HEK293 (cell line): ENCODE data around the gene DMD.

Source experiments
- CTCF ChIA-PET: fragments of 350-600 bp; formaldehyde crosslinking; extraction: SDS; loops from one replicate; lab custom pipeline; 2021; ENCODE audit warnings: antibody characterized with exemption; lab: Yijun Ruan, JAX
- POLR2A ChIA-PET: fragments of 300-600 bp; formaldehyde crosslinking; extraction: SDS; loops from one replicate; lab custom pipeline; 2020; ENCODE audit warnings: antibody characterized with exemption, inconsistent platforms; lab: Yijun Ruan, JAX
- H3K27ac ChIP-seq: fragments of 200-500 bp; sonication (Bioruptor generic); 2 replicates; pipeline ENCODE4 v1.5.1; 2014; ENCODE audit warnings: low read depth, low read length, control low read depth, inconsistent platforms; ENCODE audit errors: extremely low read depth
- H3K36me3 ChIP-seq, 2 experiments: fragments of 200-500 bp in 1 of 2; sonication (Bioruptor generic) in 1 of 2; 1 replicate in 1 of 2; 2 replicates in 1 of 2; pipeline ENCODE4 v1.5.1; 2014 to 2017; ENCODE audit warnings: inconsistent platforms in 2 of 2, low read length in 2 of 2; ENCODE audit not compliant: control insufficient read depth in 2 of 2, insufficient read depth in 1 of 2
- H3K4me1 ChIP-seq: fragments of 200-500 bp; sonication (Bioruptor generic); 2 replicates; pipeline ENCODE4 v1.5.1; 2014; ENCODE audit warnings: mild to moderate bottlenecking, low read length, inconsistent platforms; ENCODE audit not compliant: control insufficient read depth, insufficient read depth
- H3K4me3 ChIP-seq: 2 replicates; pipeline ENCODE4 v1.5.1; 2011; ENCODE audit warnings: low read depth, mild to moderate bottlenecking, control low read depth, low read length, moderate library complexity
- H3K9me3 ChIP-seq: fragments of 200-500 bp; sonication (Bioruptor generic); 2 replicates; pipeline ENCODE4 v1.5.1; 2014; ENCODE audit warnings: low read depth, low read length, inconsistent platforms; ENCODE audit not compliant: control insufficient read depth, insufficient read depth
- ZBTB8A ChIP-seq: fragments of 450-650 bp; formaldehyde crosslinking; IDR thresholded peaks from 2 replicates; pipeline ENCODE4 v1.5.1; 2016; ENCODE audit warnings: missing biosample characterization, missing genetic modification characterization
- ZNF157 ChIP-seq: fragments of 450-650 bp; formaldehyde crosslinking; IDR thresholded peaks from 2 replicates; pipeline ENCODE4 v1.5.1; 2016; ENCODE audit warnings: missing biosample characterization, missing genetic modification characterization
- ZNF19 ChIP-seq: fragments of 450-650 bp; formaldehyde crosslinking; IDR thresholded peaks from 2 replicates; pipeline ENCODE4; 2016; ENCODE audit warnings: missing biosample characterization, missing genetic modification characterization, low read depth
- ZNF2 ChIP-seq: fragments of 450-650 bp; formaldehyde crosslinking; IDR thresholded peaks from 2 replicates; pipeline ENCODE4 v1.5.1; 2016; ENCODE audit warnings: missing biosample characterization, missing genetic modification characterization
- ZNF670 ChIP-seq: fragments of 450-650 bp; formaldehyde crosslinking; IDR thresholded peaks from 2 replicates; pipeline ENCODE4 v1.5.1; 2016; ENCODE audit warnings: missing biosample characterization, missing genetic modification characterization, low read depth
- ZNF768 ChIP-seq: fragments of 450-650 bp; formaldehyde crosslinking; IDR thresholded peaks from 2 replicates; pipeline ENCODE4 v1.5.1; 2018; ENCODE audit warnings: missing biosample characterization, mild to moderate bottlenecking, missing genetic modification characterization
- ZNF791 ChIP-seq: fragments of 450-650 bp; formaldehyde crosslinking; IDR thresholded peaks from 2 replicates; pipeline ENCODE4 v1.5.1; 2016; ENCODE audit warnings: missing biosample characterization, missing genetic modification characterization
- TF ChIP-seq, protein P1 (sequence below): fragments of 450-650 bp; formaldehyde crosslinking; IDR thresholded peaks from 2 replicates; pipeline ENCODE4 v1.5.1; 2016; ENCODE audit warnings: missing biosample characterization, missing genetic modification characterization
- TF ChIP-seq, protein P2 (sequence below): fragments of 450-650 bp; formaldehyde crosslinking; IDR thresholded peaks from 2 replicates; pipeline ENCODE4 v1.5.1; 2016; ENCODE audit warnings: missing biosample characterization, missing genetic modification characterization
- TF ChIP-seq, protein P3 (sequence below): fragments of 450-650 bp; formaldehyde crosslinking; IDR thresholded peaks from 2 replicates; pipeline ENCODE4 v1.5.1; 2016; ENCODE audit warnings: missing biosample characterization, missing genetic modification characterization
- TF ChIP-seq, protein P4 (sequence below): fragments of 450-650 bp; formaldehyde crosslinking; IDR thresholded peaks from 2 replicates; pipeline ENCODE4 v1.5.0; 2017; ENCODE audit warnings: missing biosample characterization, missing genetic modification characterization, borderline replicate concordance
- TF ChIP-seq, protein P5 (sequence below): fragments of 450-650 bp; formaldehyde crosslinking; IDR thresholded peaks from 2 replicates; pipeline ENCODE4 v1.5.1; 2016; ENCODE audit warnings: missing biosample characterization, missing genetic modification characterization
- TF ChIP-seq, protein P6 (sequence below): fragments of 450-650 bp; formaldehyde crosslinking; IDR thresholded peaks from 2 replicates; pipeline ENCODE4 v1.5.1; 2016; ENCODE audit warnings: missing biosample characterization, missing genetic modification characterization
- TF ChIP-seq, protein P7 (sequence below): fragments of 450-650 bp; formaldehyde crosslinking; IDR thresholded peaks from 2 replicates; pipeline ENCODE4 v1.5.1; 2016; ENCODE audit warnings: missing biosample characterization, missing genetic modification characterization

The DMD gene

DNA sequence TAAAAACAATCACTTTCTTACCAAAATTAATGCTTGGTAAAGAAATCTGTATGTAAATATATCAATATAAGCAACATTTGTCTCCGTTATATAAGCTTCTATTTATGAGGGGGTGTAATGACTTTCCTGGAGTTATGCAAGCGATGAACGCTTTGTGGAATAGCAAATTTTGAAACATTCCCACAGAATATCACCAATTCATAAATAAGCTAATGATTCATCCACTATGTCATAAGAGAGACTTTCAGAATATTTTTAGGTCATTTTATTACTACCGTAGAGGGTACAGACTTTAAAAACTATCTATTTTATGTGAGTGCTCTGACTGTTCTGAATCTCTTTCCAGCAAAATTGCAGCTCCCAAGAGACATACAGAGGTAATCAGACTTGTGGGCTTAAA lies 1960.0 kb downstream of the DMD start:
- ChIA-PET CTCF (interaction anchor here (0.8 to 1.8 kb wide), 2 partner anchors 18 to 212 kb away, joined by 3 to 6 read pairs; no protein-coding TSS in a partner anchor), POLR2A (no interaction called here)
- Histone ChIP-seq H3K27ac (no peak overlapping the region), H3K4me1 (no peaks in the 10 kb centered on the region), H3K4me3 (no peak overlapping the region), H3K9me3 (no peaks in the 10 kb centered on the region), H3K36me3 (peaks cover 0 to 4% of the 10 kb centered on the region in 2 experiments; a peak in 2 of 3 replicates)
- TF ChIP-seq ZNF768 (tag by site-specific recombination) (no peak), ZNF670 (tag by site-specific recombination) (no peak), ZNF2 (no peak), ZNF19 (tag by site-specific recombination) (no peak), ZBTB8A (tag by site-specific recombination) (no peak), ZNF791 (tag by site-specific recombination) (no peak), ZNF157 (tag by site-specific recombination) (no peak)
- TF ChIP-seq, protein P1, sequence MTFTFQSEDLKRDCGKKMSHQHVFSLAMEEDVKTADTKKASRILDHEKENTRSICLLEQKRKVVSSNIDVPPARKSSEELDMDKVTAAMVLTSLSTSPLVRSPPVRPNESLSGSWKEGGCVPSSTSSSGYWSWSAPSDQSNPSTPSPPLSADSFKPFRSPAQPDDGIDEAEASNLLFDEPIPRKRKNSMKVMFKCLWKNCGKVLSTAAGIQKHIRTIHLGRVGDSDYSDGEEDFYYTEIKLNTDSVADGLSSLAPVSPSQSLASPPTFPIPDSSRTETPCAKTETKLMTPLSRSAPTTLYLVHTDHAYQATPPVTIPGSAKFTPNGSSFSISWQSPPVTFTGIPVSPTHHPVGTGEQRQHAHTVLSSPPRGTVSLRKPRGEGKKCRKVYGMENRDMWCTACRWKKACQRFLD (tag by site-specific recombination), result no peak
- TF ChIP-seq, protein P2, sequence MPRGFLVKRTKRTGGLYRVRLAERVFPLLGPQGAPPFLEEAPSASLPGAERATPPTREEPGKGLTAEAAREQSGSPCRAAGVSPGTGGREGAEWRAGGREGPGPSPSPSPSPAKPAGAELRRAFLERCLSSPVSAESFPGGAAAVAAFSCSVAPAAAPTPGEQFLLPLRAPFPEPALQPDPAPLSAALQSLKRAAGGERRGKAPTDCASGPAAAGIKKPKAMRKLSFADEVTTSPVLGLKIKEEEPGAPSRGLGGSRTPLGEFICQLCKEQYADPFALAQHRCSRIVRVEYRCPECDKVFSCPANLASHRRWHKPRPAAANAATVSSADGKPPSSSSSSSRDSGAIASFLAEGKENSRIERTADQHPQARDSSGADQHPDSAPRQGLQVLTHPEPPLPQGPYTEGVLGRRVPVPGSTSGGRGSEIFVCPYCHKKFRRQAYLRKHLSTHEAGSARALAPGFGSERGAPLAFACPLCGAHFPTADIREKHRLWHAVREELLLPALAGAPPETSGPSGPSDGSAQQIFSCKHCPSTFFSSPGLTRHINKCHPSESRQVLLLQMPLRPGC (tag by site-specific recombination), result no peak
- TF ChIP-seq, protein P3, sequence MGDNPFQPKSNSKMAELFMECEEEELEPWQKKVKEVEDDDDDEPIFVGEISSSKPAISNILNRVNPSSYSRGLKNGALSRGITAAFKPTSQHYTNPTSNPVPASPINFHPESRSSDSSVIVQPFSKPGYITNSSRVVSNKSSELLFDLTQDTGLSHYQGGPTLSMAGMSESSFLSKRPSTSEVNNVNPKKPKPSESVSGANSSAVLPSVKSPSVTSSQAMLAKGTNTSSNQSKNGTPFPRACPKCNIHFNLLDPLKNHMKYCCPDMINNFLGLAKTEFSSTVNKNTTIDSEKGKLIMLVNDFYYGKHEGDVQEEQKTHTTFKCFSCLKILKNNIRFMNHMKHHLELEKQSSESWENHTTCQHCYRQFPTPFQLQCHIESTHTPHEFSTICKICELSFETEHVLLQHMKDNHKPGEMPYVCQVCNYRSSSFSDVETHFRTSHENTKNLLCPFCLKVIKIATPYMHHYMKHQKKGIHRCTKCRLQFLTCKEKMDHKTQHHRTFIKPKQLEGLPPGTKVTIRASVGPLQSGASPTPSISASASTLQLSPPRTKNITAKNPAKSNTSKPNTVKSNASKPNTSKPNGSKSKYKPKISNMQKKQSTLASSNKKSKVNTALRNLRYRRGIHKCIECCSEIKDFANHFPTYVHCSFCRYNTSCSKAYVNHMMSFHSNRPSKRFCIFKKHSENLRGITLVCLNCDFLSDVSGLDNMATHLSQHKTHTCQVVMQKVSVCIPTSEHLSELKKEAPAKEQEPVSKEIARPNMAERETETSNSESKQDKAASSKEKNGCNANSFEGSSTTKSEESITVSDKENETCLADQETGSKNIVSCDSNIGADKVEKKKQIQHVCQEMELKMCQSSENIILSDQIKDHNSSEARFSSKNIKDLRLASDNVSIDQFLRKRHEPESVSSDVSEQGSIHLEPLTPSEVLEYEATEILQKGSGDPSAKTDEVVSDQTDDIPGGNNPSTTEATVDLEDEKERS (tag by site-specific recombination), result no peak
- TF ChIP-seq, protein P4, sequence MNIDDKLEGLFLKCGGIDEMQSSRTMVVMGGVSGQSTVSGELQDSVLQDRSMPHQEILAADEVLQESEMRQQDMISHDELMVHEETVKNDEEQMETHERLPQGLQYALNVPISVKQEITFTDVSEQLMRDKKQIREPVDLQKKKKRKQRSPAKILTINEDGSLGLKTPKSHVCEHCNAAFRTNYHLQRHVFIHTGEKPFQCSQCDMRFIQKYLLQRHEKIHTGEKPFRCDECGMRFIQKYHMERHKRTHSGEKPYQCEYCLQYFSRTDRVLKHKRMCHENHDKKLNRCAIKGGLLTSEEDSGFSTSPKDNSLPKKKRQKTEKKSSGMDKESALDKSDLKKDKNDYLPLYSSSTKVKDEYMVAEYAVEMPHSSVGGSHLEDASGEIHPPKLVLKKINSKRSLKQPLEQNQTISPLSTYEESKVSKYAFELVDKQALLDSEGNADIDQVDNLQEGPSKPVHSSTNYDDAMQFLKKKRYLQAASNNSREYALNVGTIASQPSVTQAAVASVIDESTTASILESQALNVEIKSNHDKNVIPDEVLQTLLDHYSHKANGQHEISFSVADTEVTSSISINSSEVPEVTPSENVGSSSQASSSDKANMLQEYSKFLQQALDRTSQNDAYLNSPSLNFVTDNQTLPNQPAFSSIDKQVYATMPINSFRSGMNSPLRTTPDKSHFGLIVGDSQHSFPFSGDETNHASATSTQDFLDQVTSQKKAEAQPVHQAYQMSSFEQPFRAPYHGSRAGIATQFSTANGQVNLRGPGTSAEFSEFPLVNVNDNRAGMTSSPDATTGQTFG (tag by site-specific recombination), result no peak
- TF ChIP-seq, protein P5, sequence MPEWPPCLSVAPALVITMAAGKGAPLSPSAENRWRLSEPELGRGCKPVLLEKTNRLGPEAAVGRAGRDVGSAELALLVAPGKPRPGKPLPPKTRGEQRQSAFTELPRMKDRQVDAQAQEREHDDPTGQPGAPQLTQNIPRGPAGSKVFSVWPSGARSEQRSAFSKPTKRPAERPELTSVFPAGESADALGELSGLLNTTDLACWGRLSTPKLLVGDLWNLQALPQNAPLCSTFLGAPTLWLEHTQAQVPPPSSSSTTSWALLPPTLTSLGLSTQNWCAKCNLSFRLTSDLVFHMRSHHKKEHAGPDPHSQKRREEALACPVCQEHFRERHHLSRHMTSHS (tag by site-specific recombination), result no peak
- TF ChIP-seq, protein P6, sequence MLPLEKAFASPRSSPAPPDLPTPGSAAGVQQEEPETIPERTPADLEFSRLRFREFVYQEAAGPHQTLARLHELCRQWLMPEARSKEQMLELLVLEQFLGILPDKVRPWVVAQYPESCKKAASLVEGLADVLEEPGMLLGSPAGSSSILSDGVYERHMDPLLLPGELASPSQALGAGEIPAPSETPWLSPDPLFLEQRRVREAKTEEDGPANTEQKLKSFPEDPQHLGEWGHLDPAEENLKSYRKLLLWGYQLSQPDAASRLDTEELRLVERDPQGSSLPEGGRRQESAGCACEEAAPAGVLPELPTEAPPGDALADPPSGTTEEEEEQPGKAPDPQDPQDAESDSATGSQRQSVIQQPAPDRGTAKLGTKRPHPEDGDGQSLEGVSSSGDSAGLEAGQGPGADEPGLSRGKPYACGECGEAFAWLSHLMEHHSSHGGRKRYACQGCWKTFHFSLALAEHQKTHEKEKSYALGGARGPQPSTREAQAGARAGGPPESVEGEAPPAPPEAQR (tag by site-specific recombination), result no peak
- TF ChIP-seq, protein P7, sequence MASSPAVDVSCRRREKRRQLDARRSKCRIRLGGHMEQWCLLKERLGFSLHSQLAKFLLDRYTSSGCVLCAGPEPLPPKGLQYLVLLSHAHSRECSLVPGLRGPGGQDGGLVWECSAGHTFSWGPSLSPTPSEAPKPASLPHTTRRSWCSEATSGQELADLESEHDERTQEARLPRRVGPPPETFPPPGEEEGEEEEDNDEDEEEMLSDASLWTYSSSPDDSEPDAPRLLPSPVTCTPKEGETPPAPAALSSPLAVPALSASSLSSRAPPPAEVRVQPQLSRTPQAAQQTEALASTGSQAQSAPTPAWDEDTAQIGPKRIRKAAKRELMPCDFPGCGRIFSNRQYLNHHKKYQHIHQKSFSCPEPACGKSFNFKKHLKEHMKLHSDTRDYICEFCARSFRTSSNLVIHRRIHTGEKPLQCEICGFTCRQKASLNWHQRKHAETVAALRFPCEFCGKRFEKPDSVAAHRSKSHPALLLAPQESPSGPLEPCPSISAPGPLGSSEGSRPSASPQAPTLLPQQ (tag by site-specific recombination), result no peak
